Measurements from ENCODE around the gene PAQR4. TPM values are rescaled to one million over a fixed set of nuclear protein-coding genes. Genes with fewer than 3 reads are reported as not detected.
A peak's percentile ranks its signal among the peaks of the same experiment; 100 is the strongest.

PAQR4 gene
- polyA plus RNA-seq, 1 of the 3 experiments (the other 2 are of a cell fraction): 8.8 TPM

- H2AFZ ChIP-seq (ENCODE audit: low read depth): no peak overlapping the region
- TF ChIP-seq RCOR1 (IDR thresholded peaks at IDR 0.05; ENCODE audit: low read length) (no peak), PBX3 (IDR thresholded peaks at IDR 0.05) (no peak), FOSL2 (IDR thresholded peaks at IDR 0.05; ENCODE audit: borderline replicate concordance, low read depth) (no peak), TCF12 (IDR thresholded peaks at IDR 0.05) (no peak), RAD21 (IDR thresholded peaks at IDR 0.05; ENCODE audit: low read length) (no peak), USF1 (IDR thresholded peaks at IDR 0.05; ENCODE audit: borderline replicate concordance, low read depth) (no peak), USF2 (IDR thresholded peaks at IDR 0.05; ENCODE audit: borderline replicate concordance, low read depth, low read length) (no peak), MAX (IDR thresholded peaks at IDR 0.05; ENCODE audit: low read depth) (no peak), IRF3 (IDR thresholded peaks at IDR 0.05; ENCODE audit: low read depth, low read length) (no peak), RFX5 (IDR thresholded peaks at IDR 0.05; ENCODE audit: low read length) (no peak), JUND (IDR thresholded peaks at IDR 0.05) (no peak), TAF1 (IDR thresholded peaks at IDR 0.05; ENCODE audit: borderline replicate concordance, low read depth, low read length) (no peak), MXI1 (IDR thresholded peaks at IDR 0.05; ENCODE audit: low read depth, low read length) (no peak), ELF1 (IDR thresholded peaks at IDR 0.05) (no peak), MEF2A (IDR thresholded peaks at IDR 0.05; ENCODE audit: borderline replicate concordance, low read depth) (no peak), POLR2AphosphoS5 (IDR thresholded peaks at IDR 0.05; ENCODE audit: low read depth, low read length) (no peak), ZBTB33 (IDR thresholded peaks at IDR 0.05; ENCODE audit: borderline replicate concordance, low read depth) (no peak), RXRA (IDR thresholded peaks at IDR 0.05; ENCODE audit: borderline replicate concordance, low read depth) (no peak), GATA2 (CRISPR knock-in tag; IDR thresholded peaks at IDR 0.05) (no peak), FOXM1 (IDR thresholded peaks at IDR 0.05; ENCODE audit: low read depth) (no peak)
- ChIA-PET POLR2A (interaction anchor here (1.9 kb wide), 1 partner anchor 16 kb away, joined by 8 read pairs; the partner anchor contains the start of gene TNFRSF12A), CTCF (interaction anchor here (0.5 to 8.2 kb wide), 9 partner anchors 16 to 972 kb away, joined by 3 to 72 read pairs (median 4); partner anchors contain the start of genes CLDN6, HCFC1R1, THOC6 and TNFRSF12A)
- H3K4me1 ChIP-seq (ENCODE audit: control insufficient read depth in 1 of 2, insufficient read depth in 2 of 2, low read depth in 1 of 2, low read length in 1 of 2): peaks cover 0 to 3% of the 10 kb centered on the region in 2 experiments; a peak in 1 of 4 replicates
- no peak overlapping the region for H3K9ac ChIP-seq
- H3K9me3 ChIP-seq: no peaks in the 10 kb centered on the region
- DNase-seq: no peak
- H3K79me2 ChIP-seq (ENCODE audit: insufficient read depth): no peaks in the 10 kb centered on the region
- no peaks in the 10 kb centered on the region for H4K20me1 ChIP-seq (ENCODE audit: insufficient read depth)
- no peaks in the 10 kb centered on the region for H3K27me3 ChIP-seq (ENCODE audit: insufficient read depth)
- H3K9me2 ChIP-seq: no peaks in the 10 kb centered on the region
- WGBS (ENCODE audit: low lambda C conversion rate): no CpG with 5 or more reads among the region's 67 CpGs
- no peak overlapping the region for H3K27ac ChIP-seq (ENCODE audit: low read depth in 2 of 2, low read length in 1 of 2)
- H3K36me3 ChIP-seq (replicated peaks in 1 of 2; ENCODE audit: control insufficient read depth in 1 of 2, insufficient read depth in 2 of 2, low read length in 1 of 2): no peaks in the 10 kb centered on the region
- peaks cover 6% of the 10 kb centered on the region for H3F3A ChIP-seq (replicated peaks; ENCODE audit: insufficient read depth)
- H3K4me3 ChIP-seq (ENCODE audit: low read depth in 2 of 2, low read length in 1 of 2): peak overlapping the region in 1 of 2 experiments; percentile 47; a peak in 2 of 4 replicates
- H3K4me2 ChIP-seq: no peak overlapping the region
Measured at GRCh38 chr16:3004319-3004718, 35.2 kb downstream of the PAQR4 start.

Measured in SK-N-SH (cell line).